Uterus (tissue), 4 donors: Measurements from ENCODE around the gene FBXO11. TPM values are rescaled to one million over a fixed set of nuclear protein-coding genes. Genes with fewer than 3 reads are reported as not detected.
A peak's percentile ranks its signal among the peaks of the same experiment; 100 is the strongest.
"Not testable (repeated sequence)": the region's sequence is repeated elsewhere in the genome, so short reads cannot be mapped to it uniquely, and the experiment has no call there.

Experiments
- DNase-seq, 2 donors: peaks; one replicate each; pipeline ENCODE4 v3.0.0-alpha.2; 2019 to 2020
- H3K27ac ChIP-seq, 2 donors: fragments of 200-600 bp; sonication (generic); 1 replicate in 1 of 2; 2 replicates in 1 of 2; pipeline ENCODE4 v1.5.1; 2016 to 2018
- H3K27me3 ChIP-seq, 2 donors: fragments of 200-600 bp; sonication (generic); one replicate each; pipeline ENCODE4 v1.5.1; 2018 to 2019; ENCODE audit warnings: control low read depth in 1 of 2
- H3K36me3 ChIP-seq, 2 donors: fragments of 200-600 bp; sonication (generic); one replicate each; pipeline ENCODE4 v1.5.1; 2019; ENCODE audit warnings: control low read depth in 1 of 2
- H3K4me1 ChIP-seq, 2 donors: fragments of 200-600 bp; sonication (generic); one replicate each; pipeline ENCODE4 v1.5.1; 2018 to 2019; ENCODE audit warnings: control low read depth in 1 of 2
- H3K4me3 ChIP-seq, 2 donors: fragments of 200-600 bp; sonication (generic); 1 replicate in 1 of 2; 2 replicates in 1 of 2; pipeline ENCODE4 v1.5.1; 2018 to 2019; ENCODE audit warnings: mild to moderate bottlenecking in 1 of 2
- H3K9me3 ChIP-seq, 2 donors: fragments of 200-600 bp; sonication (generic); one replicate each; pipeline ENCODE4 v1.5.1; 2019; ENCODE audit warnings: control low read depth in 1 of 2
- POLR2A ChIP-seq, 2 donors: fragments of 450-650 bp; IDR thresholded peaks; one replicate each; pipeline ENCODE4 v1.6.1; 2016; ENCODE audit warnings: antibody characterized with exemption in 2 of 2, mild to moderate bottlenecking in 1 of 2, moderate library complexity in 1 of 2
- intact Hi-C: fragments of 100-400 bp; cut with DNase I; formaldehyde crosslinking; loops from one replicate; pipeline ENCODE4 v1.15.1; 2023; ENCODE audit warnings: low total_unique reads
- total RNA-seq, 4 donors: library from RNA; depleted of rRNA in 3 of 4; stranded (reverse); fragments of >200 nt in 3 of 4; gene quantifications; one replicate each; pipeline versions ENCODE4 v1.1.0 to v1.2.4, GENCODE V29; 2014 to 2023
- TF ChIP-seq, protein P1 (sequence below), 4 experiments: fragments of 200-600 bp in 2 of 4; fragments of 450-650 bp in 2 of 4; sonication (generic) in 2 of 4; IDR thresholded peaks; one replicate each; pipeline ENCODE4 v1.5.1; 2016 to 2019; ENCODE audit warnings: antibody characterized with exemption in 4 of 4, mild to moderate bottlenecking in 2 of 4, moderate library complexity in 1 of 4
- donor health status: DM: yes; HTN: yes; CAD: no.

FBXO11 gene
- total RNA-seq, 4 donors from 2014 or later: 27.4 to 140 (median 67.3) TPM

- H3K9me3 ChIP-seq: no peaks in the 10 kb centered on the region
- no peak for DNase-seq
- intact Hi-C loops: no loop called here
- no peak overlapping the region for H3K4me3 ChIP-seq
- H3K4me1 ChIP-seq: no peaks in the 10 kb centered on the region
- no peaks in the 10 kb centered on the region for H3K36me3 ChIP-seq
- no peak for TF ChIP-seq POLR2A (IDR thresholded peaks at IDR 0.05)
- TF ChIP-seq, protein P1, sequence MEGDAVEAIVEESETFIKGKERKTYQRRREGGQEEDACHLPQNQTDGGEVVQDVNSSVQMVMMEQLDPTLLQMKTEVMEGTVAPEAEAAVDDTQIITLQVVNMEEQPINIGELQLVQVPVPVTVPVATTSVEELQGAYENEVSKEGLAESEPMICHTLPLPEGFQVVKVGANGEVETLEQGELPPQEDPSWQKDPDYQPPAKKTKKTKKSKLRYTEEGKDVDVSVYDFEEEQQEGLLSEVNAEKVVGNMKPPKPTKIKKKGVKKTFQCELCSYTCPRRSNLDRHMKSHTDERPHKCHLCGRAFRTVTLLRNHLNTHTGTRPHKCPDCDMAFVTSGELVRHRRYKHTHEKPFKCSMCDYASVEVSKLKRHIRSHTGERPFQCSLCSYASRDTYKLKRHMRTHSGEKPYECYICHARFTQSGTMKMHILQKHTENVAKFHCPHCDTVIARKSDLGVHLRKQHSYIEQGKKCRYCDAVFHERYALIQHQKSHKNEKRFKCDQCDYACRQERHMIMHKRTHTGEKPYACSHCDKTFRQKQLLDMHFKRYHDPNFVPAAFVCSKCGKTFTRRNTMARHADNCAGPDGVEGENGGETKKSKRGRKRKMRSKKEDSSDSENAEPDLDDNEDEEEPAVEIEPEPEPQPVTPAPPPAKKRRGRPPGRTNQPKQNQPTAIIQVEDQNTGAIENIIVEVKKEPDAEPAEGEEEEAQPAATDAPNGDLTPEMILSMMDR (IDR thresholded peaks at IDR 0.05): no peak
- H3K27me3 ChIP-seq: no peaks in the 10 kb centered on the region
- H3K27ac ChIP-seq: no peak overlapping the region
Measured at GRCh38 chr2:47916412-47916811, 10.1 kb upstream of the FBXO11 start.

GRCh38 chr2:47910662-47911061 lies 4.4 kb upstream of the FBXO11 start:
- H3K9me3 ChIP-seq, intact Hi-C loops, H3K27me3 ChIP-seq, DNase-seq, H3K36me3 ChIP-seq, H3K27ac ChIP-seq, H3K4me1 ChIP-seq, H3K4me3 ChIP-seq: not testable (repeated sequence)

GRCh38 chr2:47908682-47909081 lies 2.4 kb upstream of the FBXO11 start:
- Histone ChIP-seq H3K27ac (no peak overlapping the region), H3K9me3 (no peaks in the 10 kb centered on the region), H3K4me1 (no peaks in the 10 kb centered on the region), H3K4me3 (no peak overlapping the region), H3K36me3 (no peaks in the 10 kb centered on the region), H3K27me3 (no peaks in the 10 kb centered on the region)
- intact Hi-C loops: loop anchor here (5.0 kb wide), 1 partner anchor 126 kb away; the partner anchor contains the start of gene MSH6
- DNase-seq: no peak
- TF ChIP-seq, protein P1 (IDR thresholded peaks at IDR 0.05): no peak
- TF ChIP-seq POLR2A (IDR thresholded peaks at IDR 0.05): no peak

DNA sequence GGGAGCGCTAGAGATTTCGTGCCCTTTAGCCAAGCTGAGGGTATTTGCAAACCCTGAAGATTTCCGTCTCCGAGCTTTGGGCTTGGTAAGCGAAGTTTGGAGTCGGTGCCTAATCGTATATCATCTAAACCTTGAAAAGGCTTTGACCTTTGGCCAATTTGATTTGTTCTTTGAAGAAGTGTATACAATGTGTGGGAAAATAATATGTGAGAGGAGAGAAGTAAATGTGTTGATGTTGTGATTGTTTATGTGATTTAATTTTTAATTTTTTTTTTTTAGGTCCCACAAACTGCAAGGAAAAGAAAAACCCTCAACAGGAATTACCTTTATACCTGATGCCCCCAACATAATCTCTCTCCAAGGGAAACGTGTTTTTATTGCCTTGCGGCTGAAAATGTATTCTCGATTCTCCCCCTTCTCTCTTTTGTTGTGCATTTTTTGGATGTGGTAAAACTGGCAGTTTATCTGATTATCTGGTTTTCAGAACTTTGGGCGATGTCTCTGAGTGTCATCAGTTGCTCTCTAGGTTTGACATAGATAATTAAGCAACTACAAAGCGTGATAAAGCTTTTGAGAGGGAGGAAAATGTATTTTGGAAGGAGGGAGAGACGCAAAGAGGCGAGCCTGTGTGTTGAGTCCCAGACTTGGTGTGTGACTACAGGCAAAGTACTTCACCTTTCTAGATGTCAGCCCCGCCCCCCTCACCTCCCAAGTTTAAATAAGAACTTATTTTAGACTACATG lies 912 bp upstream of the FBXO11 start:
- Histone ChIP-seq H3K4me3 (peak overlapping the region; percentile 54 to 71), H3K9me3 (no peaks in the 10 kb centered on the region), H3K36me3 (no peaks in the 10 kb centered on the region), H3K27ac (peak overlapping the region; percentile 98 to 99), H3K27me3 (no peaks in the 10 kb centered on the region), H3K4me1 (no peaks in the 10 kb centered on the region)
- intact Hi-C loops: loop anchor here (5.0 kb wide), 1 partner anchor 125 kb away; the partner anchor contains the start of gene MSH6
- TF ChIP-seq, protein P1 (IDR thresholded peaks at IDR 0.05): no peak
- no peak for TF ChIP-seq POLR2A (IDR thresholded peaks at IDR 0.05)
- DNase-seq: peak; percentile 18 to 42

DNA sequence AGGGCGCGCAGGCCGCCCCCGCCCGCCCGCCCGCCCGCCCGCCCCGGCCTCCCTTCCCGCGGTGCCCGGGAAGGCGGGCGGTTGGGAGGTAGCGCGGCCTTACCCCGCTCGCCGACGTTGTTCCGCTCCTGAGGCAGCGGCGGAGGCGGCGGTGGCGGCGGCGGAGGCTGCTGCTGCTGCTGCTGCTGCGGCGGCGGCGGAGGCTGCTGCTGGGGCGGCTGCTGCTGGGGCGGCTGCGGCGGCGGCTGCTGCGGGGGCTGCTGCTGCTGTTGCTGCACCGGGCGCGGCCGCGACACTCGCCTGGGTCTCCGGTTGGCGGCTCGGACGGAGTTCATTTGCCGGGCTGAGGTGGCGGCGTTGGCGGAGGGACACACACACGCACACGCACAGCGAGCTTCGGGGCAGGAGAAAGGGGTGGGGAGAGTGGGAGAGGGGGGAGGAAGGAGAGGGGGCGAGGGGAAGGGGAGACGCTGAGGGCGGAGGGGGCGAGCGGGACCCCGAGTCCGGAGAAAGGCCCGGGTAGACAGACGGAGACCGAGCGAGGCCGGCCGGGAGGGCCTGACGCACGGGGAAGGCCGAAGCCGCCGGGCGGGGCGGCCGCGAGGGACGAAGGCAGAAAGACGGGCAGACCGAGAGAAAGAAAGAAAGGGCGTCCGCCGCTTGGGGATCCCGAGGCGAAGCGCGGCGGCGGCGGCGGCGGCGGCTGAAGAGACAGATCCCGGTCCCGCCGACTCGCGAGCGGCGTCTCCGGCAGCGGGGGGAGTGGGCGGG lies 727 bp downstream of the FBXO11 start:
- intact Hi-C loops: loop anchor here (5.0 kb wide), 1 partner anchor 123 kb away; the partner anchor contains the start of gene MSH6
- TF ChIP-seq POLR2A (IDR thresholded peaks at IDR 0.05): no peak
- TF ChIP-seq, protein P1 (IDR thresholded peaks at IDR 0.05): no peak

More for the DNA sequence above, 727 bp downstream of the FBXO11 start:
- peak; percentile 54 to 64 for DNase-seq
- no peaks in the 10 kb centered on the region for H3K27me3 ChIP-seq
- H3K36me3 ChIP-seq: no peaks in the 10 kb centered on the region
- H3K4me1 ChIP-seq: no peaks in the 10 kb centered on the region
- no peaks in the 10 kb centered on the region for H3K9me3 ChIP-seq
- peak overlapping the region; percentile 98 to 99 for H3K27ac ChIP-seq
- H3K4me3 ChIP-seq: peak overlapping the region; percentile 71 to 98
